Gastrocnemius medialis (tissue), 4 donors: Measurements from ENCODE around the gene RALY.

Experiments used
- POLR2A ChIP-seq, 2 donors: fragments of 450-650 bp; IDR thresholded peaks; one replicate each; pipeline ENCODE4 v1.6.1; 2017; ENCODE audit warnings: antibody characterized with exemption in 2 of 2, mild to moderate bottlenecking in 2 of 2, moderate library complexity in 2 of 2
- TF ChIP-seq, protein P1 (sequence below), 5 experiments: fragments of 450-650 bp in 3 of 5; fragments of 200-600 bp in 2 of 5; sonication (generic) in 2 of 5; IDR thresholded peaks in 4 of 5; conservative IDR thresholded peaks in 1 of 5; 1 replicate in 4 of 5; 2 replicates in 1 of 5; pipeline ENCODE4 v1.5.1; 2016 to 2019; ENCODE audit warnings: antibody characterized with exemption in 5 of 5, mild to moderate bottlenecking in 3 of 5, moderate library complexity in 3 of 5

- no peak for TF ChIP-seq POLR2A (IDR thresholded peaks at IDR 0.05)
- TF ChIP-seq, protein P1, sequence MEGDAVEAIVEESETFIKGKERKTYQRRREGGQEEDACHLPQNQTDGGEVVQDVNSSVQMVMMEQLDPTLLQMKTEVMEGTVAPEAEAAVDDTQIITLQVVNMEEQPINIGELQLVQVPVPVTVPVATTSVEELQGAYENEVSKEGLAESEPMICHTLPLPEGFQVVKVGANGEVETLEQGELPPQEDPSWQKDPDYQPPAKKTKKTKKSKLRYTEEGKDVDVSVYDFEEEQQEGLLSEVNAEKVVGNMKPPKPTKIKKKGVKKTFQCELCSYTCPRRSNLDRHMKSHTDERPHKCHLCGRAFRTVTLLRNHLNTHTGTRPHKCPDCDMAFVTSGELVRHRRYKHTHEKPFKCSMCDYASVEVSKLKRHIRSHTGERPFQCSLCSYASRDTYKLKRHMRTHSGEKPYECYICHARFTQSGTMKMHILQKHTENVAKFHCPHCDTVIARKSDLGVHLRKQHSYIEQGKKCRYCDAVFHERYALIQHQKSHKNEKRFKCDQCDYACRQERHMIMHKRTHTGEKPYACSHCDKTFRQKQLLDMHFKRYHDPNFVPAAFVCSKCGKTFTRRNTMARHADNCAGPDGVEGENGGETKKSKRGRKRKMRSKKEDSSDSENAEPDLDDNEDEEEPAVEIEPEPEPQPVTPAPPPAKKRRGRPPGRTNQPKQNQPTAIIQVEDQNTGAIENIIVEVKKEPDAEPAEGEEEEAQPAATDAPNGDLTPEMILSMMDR (IDR thresholded peaks at IDR 0.05 in 4 of 5, conservative IDR thresholded peaks at IDR 0.05 in 1 of 5) = no peak
Measured at GRCh38 chr20:34064286-34064685, 70.6 kb downstream of the RALY start.
